ENCODE measurements around the gene FOXN4.

The FOXN4 gene

DNA sequence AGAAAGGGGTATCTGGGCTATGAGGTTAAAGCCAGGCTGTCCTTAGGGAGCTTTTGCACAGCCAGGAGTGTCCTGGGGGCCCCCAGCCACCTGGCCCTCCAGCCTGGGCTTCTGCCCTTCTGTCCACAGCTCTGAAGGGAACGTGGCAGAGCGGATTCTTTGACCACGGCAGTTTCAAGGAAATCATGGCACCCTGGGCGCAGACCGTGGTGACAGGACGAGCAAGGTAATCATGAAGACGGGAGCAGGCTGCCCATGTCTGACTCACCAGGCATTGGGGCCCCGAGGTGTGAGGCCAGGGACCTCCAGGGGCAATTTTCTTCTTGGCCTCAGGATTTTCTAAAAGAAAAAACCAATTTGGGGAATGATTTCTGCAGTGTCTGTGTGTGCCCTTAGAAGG, 53.1 kb downstream of the FOXN4 start:
- DNase-seq, result no peak

DNA sequence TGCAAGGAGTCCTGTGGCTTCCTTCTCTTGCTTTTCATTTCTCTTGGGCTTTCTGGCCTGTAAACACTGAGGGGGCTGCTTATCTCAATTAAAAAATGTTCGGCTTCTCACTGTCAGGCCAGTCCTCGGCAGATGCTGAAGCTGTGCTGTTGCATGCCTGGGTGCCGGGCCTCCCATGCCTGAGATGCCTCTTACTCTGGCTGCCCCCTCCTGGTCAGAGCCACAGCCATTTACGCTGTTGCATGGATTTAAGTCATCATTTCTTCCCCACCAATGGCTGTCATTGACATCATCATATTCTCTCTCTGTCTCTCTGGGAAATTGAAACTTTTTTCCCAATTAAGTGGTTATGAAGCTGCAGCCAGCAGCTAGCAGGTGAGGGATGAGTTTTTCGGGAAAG, 53.7 kb downstream of the FOXN4 start:
- no peak for DNase-seq

DNA sequence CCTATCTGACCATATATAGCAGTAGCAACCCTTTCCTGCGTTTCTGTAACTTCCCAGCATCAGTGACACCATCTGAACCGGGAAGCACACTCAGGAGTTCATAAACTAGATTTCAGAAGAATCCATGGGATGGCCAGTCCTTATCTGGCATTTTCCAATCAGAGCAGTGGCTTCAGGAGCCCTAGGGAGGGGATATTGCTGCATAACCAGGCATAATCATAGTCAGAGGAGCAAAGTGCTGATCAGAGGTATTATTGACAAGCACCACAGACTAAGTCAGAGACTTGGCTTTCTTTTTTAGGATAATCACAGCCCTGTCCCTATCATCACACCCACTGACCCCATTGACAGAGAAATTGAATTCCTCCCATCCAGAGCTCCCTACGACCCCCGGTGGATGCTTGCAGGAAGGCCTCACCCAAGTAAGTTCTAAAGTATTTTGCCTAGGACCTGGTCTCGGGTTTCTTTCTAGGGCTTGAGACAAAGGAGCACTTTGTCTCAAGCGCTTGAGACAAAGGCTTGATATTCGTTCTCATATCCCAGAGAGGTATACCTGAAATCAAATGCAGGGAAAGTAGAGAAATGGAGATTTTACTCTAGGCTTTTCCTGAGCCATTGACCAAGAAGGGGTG, 55.1 kb downstream of the FOXN4 start:
- no peak for DNase-seq

DNA sequence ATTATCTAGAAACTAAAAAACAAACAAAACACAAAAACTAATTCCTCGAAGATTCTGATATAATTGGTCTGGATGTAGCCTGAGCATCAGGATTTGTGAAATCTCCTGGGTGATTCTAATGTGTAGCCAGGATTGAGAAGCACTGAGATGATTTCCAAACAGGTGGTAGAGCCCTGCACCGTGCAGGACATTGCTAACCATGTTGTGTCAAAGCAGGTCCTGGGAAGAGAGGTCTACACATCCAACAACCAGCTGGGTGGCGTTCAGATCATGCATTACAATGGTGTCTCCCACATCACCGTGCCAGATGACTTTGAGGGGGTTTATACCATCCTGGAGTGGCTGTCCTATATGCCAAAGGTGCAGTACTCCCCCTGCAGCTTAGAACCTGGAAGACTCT, 56.3 kb downstream of the FOXN4 start:
- DNase-seq, result no peak

DNA sequence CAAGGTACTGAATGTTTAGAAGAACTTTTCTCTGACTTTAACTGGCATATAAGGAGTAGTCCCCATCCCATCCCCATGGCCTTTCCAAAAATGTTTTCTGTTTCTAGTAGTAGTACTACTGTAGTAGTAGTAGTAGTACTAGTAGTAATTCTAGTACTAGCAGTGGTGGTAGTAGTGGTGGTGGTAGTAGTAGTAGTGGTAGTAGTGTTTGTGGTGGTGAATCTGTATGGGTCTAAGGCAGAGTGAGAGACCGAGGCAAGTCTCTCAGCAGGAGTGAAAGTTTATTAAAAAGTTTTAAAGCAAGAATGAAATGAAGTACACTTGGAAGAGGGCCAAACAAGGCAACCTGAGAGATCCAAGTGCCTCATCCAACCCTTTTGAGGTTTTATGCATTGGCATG, 58.6 kb downstream of the FOXN4 start:
- no peak for DNase-seq

DNA sequence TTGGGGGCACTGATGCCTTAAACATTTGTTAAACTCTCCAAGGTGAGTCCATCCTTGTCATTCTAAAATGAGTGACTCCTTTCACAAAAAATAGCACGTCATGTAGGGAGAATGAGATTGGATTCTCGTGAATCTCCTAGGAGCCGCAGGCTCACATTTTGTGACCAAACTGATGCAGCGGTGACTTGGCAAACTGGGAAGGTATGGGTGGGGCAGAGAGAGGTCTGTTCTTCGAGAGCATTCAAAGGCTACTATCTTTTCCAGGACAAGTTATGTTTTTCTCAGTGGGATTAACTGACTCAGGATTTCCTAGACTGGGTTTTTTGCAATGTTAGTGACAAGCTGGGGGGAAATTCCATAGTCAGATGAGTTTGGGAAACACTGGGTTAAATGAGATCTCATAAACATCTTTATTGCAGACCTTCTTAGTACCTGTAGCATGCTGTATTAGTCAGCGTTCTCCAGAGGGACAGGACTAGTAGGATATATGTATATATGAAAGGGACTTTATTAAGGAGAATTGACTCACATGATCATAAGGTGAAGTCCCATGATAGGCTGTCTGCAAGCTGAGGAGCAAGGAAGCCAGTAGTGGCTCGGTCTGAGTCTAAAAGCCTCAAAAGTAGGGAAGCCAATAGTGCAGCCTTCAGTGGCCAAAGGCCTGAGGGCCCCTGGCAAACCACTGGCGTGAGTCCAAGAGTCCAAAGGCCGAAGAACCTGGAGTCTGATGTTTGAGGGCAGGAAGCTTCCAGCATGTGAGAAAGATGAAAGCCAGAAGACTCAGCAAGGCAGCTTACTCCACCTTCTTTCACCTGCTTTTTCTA, 61.0 kb downstream of the FOXN4 start:
- DNase-seq, result no peak

DNA sequence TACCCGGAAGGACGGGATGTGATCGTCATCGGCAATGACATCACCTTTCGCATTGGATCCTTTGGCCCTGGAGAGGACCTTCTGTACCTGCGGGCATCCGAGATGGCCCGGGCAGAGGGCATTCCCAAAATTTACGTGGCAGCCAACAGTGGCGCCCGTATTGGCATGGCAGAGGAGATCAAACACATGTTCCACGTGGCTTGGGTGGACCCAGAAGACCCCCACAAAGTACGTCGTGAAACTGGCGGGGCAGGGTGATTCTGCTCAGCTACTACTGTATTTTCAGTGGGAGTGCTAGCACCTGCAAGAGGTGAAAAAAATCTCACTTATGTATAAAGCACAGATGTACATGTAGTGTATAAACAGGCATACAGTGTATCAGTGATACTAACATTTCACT, 62.9 kb downstream of the FOXN4 start:
- DNase-seq, result no peak

DNA sequence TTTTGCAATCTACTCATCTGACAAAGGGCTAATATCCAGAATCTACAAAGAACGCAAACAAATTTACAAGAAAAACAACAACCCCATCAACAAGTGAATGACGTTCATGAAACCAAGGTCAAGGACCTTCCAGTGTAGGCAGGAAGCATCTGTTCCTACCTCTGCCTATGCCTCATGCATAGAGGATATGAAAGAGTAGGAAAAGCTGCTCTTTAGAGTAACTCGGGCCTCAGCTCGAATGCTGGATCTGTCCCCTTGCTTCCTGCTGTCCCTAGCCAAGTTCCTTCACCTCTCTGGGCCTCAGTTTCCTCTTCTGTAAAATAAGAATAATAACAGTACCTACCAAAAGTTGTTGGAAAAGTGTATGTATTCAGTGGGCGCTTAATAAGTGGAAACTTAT, 65.0 kb downstream of the FOXN4 start:
- DNase-seq, result no peak

DNA sequence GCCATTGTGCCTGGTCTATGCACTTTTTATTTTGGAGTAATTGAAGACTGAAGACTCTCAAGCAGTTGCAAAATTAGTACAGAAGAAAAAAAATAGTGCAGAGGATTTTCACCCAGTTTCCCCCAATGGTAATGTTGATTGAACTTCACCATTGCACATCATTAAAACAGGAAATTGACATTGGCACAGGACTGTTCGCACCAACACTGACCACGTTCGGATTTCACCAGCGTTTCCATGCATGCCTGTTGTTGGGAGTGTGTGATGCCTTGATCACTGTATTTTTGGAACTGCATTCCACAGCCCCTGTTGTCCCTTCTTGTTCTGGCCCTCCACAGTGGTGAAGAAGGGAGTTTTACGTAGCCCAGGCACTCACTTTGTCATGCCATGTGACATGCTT, 67.1 kb downstream of the FOXN4 start:
- DNase-seq, result no peak

DNA sequence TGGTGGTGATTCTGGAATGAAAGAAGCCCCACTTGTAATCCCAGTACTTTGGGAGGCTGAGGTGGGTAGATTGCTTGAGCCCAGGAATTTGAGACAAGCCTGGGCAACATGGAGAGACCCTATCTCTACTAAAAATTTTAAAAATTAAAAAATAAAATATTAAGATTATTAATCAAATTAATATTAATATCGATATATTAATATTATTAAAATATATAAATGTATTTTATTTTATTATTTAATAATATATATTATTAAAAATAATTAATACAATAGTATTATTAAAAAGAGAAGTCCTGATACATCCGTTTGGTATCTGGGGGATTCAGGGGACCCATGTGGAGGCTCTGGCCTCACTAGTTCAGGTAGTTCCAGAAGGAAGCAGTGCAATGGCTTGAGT, 68.7 kb downstream of the FOXN4 start:
- no peak for DNase-seq

DNA sequence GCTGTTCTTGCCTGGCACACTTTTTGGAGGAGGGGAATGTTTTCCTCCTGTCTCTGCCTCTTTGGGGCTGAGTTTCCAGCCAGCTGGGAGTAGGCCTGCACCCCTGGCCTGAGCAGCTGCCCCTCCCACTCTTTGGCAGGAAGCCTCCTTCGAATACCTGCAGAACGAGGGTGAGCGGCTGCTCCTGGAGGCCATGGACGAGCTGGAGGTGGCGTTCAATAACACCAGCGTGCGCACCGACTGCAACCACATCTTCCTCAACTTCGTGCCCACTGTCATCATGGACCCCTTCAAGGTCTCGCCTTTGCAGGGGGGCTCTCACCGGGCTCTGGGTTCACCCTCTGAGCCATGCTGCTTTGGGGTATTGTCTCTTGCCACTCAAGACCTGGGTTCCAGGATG, 69.4 kb downstream of the FOXN4 start:
- no peak for DNase-seq

DNA sequence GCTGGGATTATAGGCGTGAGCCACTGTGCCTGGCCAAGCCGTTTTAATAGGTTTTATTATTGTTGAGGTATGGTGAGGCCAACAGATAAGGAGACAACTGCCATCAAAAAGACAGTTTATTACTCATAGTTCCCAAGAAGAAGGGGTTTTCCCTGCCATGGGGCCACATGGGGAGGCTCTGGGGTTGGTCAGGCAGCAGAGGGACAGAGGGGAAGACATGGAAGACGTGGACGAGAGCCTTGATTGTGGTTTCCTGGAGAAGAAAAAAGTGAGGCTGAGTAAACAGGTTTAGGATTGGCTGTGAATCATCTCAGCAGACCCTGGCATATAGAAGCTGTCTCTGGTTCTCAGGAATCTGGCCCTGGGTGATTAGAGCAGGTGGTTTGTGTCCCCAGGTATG, 69.9 kb downstream of the FOXN4 start:
- DNase-seq, result no peak

DNA sequence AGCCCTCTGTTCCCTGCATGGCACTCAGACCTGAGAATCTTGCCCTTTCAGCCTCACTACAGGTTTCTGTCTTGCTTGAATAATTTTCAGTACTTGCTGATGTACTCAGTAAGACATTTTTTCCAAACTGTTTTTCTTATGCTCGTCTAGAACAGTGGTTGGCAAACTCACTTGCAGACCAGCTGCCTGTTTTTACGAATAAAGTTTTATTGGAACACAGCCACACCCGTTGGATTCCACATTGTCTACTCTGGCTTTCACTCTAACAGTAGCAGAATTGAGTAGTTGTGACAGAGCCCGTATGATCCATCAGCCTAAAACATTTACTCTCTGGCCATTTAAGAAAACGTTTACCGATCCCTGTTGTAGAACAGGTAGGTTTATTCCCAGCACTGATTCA, 72.8 kb downstream of the FOXN4 start:
- DNase-seq, result no peak

DNA sequence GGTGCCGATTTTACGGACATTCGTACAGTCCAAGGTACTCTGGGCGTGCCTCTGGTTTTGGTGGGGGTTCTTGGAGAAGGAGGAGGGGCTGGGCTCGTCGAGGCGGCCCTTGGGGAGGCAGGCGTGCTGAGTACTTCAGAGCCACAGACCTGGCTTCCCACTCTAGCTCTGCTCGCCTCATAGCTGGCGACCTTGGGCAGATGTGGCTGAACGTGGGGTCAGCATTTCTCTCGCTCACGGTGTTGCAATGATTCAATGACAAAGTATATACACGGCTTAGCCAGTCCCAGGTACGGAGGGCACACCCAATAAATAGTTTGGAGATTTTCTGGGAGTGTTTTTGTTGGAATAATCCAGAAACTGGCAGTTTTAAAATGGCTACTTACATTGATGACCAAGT, 75.1 kb downstream of the FOXN4 start:
- no peak for DNase-seq

DNA sequence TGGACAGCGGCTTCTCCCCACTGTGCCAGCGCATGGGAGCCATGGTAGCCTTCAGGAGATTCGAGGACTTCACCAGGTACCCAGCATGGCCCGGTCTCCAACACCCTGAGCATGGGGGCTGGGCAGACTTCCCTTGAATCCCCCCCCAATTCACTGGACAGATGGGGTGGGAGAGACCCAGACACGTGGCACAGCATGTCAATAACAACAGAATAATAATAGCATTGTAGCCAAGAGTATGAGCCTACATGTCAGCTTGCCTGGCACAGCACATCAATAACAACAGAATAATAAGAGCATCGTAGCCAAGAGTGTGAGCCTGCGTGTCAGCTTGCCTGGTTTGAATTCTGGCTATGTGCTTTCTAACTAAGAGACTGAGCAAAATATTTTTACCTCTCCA, 76.4 kb downstream of the FOXN4 start:
- no peak for DNase-seq

DNA sequence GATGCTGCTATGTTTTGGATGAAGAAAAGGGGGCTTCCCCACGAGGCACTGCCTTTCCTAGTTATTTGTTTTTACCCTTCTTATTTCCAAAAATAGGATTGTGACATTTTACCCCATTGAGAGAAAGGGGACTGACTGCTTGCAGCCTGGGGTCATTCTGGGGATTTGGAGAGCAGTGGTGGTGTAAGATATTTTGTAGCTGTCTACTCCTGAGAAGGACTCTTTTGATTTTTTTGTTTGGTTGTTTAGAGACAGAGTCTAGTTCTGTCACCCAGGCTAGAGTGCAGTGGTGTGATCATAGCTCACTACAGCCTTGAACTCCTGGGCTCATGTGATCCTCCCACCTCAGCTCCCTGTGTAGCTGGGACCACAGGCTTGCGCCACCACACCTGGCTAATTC, 78.9 kb downstream of the FOXN4 start:
- no peak for DNase-seq

DNA sequence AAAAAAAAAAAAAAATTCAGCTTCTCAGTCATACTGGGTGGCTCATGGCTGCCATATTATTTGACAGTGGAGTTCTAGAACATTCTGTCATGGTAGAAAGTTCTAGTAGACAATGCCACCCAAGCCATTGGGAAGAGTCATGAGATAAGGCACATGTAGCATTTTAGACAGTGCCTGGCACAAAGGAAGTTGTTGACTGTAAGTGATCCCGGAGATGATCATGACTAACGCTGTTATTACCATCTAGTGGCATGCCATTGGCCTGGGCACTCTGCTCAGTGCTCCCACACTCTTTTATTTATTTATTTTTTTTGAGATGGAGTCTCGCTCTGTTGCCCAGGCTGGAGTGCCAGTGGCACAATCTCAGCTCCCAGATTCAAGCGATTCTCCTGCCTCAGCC, 80.4 kb downstream of the FOXN4 start:
- DNase-seq, result no peak

Data from central memory CD4-positive, alpha-beta T cell (primary cell).